AG04449 (cell line): ENCODE measurements around the gene TMC5.

Source experiments
- CTCF ChIA-PET: fragments of 350-600 bp; formaldehyde crosslinking; extraction: SDS; loops from one replicate; lab custom pipeline; 2021; ENCODE audit warnings: antibody characterized with exemption; lab: Yijun Ruan, JAX
- POLR2A ChIA-PET: fragments of 400-600, 350-600 bp; formaldehyde crosslinking; extraction: SDS; loops from one replicate; lab custom pipeline; 2020; ENCODE audit warnings: antibody characterized with exemption, inconsistent platforms; lab: Yijun Ruan, JAX
- DNase-seq: peaks from one replicate; pipeline ENCODE4 v3.0.0-alpha.2; 2010; ENCODE audit warnings: low read depth, low spot score
- H3K4me3 ChIP-seq: 2 replicates; pipeline ENCODE4 v1.5.1; 2011; ENCODE audit warnings: low read depth, mild to moderate bottlenecking, control low read depth, low read length
- CTCF ChIP-seq: IDR thresholded peaks from one replicate; pipeline ENCODE4 v1.5.1; 2011; ENCODE audit warnings: mild to moderate bottlenecking, moderate library complexity, low read length, control low read depth, inconsistent platforms; ENCODE audit not compliant: insufficient read depth; ENCODE audit errors: missing control alignments

Gene TMC5

GRCh38 chr16:19418200-19418599 lies 517 bp downstream of the TMC5 start:
- POLR2A ChIA-PET: no interaction called here
- CTCF ChIA-PET: no interaction called here

GRCh38 chr16:19419698-19420075 lies 2.0 kb downstream of the TMC5 start:
- POLR2A ChIA-PET: no interaction called here
- no peak overlapping the region for H3K4me3 ChIP-seq
- TF ChIP-seq CTCF: no peak
- CTCF ChIA-PET: no interaction called here
- no peak for DNase-seq

More at GRCh38 chr16:19418200-19418599, 517 bp downstream of the TMC5 start:
- H3K4me3 ChIP-seq: no peak overlapping the region
- no peak for TF ChIP-seq CTCF
- DNase-seq: no peak

- H3K4me3 ChIP-seq: no peak overlapping the region
- no peak for TF ChIP-seq CTCF
- no peak for DNase-seq
- ChIA-PET POLR2A (no interaction called here), CTCF (no interaction called here)
These were observed 6.8 kb downstream of the TMC5 start for GRCh38 chr16:19424478-19424877.

- no peak for TF ChIP-seq CTCF
- ChIA-PET POLR2A (no interaction called here), CTCF (no interaction called here)
- DNase-seq: no peak
- no peak overlapping the region for H3K4me3 ChIP-seq
These were observed 12.7 kb downstream of the TMC5 start for GRCh38 chr16:19430345-19430744.

- no peak for DNase-seq
- no peak for TF ChIP-seq CTCF
- H3K4me3 ChIP-seq: no peak overlapping the region
- CTCF ChIA-PET: no interaction called here
- POLR2A ChIA-PET: no interaction called here
These were observed 14.1 kb downstream of the TMC5 start for GRCh38 chr16:19431636-19432340.

- ChIA-PET POLR2A (no interaction called here), CTCF (interaction anchor here (0.8 kb wide), 1 partner anchor 72 kb away, joined by 4 read pairs; no protein-coding TSS in a partner anchor)
- DNase-seq: no peak
- H3K4me3 ChIP-seq: no peak overlapping the region
- TF ChIP-seq CTCF: no peak
These were observed 14.7 kb downstream of the TMC5 start for GRCh38 chr16:19432429-19432828.
